ENCODE results near the gene HDAC11.
A peak's percentile ranks its signal among the peaks of the same experiment; 100 is the strongest.
"Not testable (repeated sequence)": the region's sequence is repeated elsewhere in the genome, so short reads cannot be mapped to it uniquely, and the experiment has no call there.

Gene HDAC11

DNA sequence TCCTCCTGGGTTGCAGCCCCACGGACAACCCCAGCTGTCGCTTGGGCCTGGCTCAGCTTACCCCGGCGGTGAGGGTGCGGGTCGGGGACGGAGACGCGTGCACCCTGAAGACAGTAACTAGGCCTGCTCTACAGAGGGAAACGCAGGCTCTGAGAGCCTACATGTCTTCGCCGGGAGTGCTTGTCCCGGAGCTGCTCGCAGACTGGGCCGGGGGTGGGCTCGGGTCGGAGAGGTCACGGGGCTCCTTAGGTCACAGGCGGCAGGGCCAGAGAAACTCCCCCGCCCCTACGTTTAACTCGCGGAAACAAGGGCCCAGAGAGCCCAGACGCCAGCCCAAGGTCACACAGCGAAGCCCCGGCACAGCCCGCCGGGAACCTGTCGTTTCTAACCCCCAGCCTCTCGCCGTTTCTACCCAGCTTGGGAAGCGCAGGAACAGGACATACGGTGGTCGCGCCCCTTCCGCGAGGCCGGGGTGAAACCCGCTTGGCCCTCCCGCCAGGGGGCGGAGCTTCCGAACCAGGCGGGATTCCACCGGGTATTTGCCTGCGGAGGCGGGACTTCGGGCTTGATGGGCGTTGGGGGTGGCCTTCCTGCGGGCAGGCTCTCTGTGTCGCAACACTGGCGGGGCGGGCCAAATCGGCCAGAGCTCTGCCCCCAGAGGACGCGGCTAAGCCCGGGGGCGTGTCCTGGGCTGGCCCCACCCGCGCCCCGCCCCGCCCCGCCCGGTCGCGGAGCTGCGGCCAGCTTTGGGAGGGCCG, at the start of gene HDAC11:
Gene HDAC11, plus strand, starts transcription at position 725 of the 758 bp plus-strand sequence. CDS start 42 bp downstream, outside the sequence.
- peak; percentile 98 for DNase-seq (ENCODE audit: low spot score)

DNA sequence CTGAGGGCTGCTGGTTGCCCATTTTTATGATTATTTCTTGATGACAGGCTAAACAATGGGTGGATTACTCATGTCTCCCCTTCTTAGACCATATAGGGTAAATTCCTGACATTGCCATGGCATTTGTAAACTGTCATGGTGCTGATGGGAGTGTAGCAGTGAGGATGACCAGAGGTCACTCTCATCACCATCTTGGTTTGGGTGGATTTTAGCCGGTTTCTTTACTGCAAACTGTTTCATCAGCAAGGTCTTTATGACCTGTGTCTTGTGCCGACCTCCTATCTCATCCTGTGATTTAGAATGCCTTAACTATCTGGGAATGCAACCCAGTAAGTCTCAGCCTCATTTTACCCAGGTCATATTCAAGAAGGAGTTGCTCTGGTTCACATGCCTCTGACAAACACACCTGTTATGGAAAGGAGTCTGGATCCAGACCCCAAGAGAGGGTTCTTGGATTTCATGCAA, 49.7 kb upstream of the HDAC11 start:
- DNase-seq (ENCODE audit: low spot score): not testable (repeated sequence)

- no peak for DNase-seq (ENCODE audit: low spot score)
Observed at GRCh38 chr3:13432093-13432492, 48.0 kb upstream of the HDAC11 start.

DNA sequence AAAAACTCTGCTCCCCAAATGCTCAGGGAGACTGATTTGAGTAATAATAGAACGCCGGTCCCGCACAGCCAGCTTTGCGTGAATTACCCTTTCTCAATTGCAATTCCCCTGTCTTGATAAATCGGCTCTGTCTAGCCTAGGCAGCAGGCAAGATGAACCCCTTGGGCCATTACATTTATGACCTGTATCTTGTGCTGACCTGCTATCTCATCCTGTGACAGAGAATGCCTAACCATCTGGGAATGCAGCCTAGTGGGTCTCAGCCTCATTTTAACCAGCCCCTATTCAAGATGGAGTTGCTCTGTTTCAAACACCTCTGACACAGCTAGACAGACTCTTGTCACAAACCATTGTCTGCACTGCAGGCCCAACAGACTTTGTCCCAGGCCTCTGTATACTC, 46.2 kb upstream of the HDAC11 start:
- no peak for DNase-seq (ENCODE audit: low spot score)

DNA sequence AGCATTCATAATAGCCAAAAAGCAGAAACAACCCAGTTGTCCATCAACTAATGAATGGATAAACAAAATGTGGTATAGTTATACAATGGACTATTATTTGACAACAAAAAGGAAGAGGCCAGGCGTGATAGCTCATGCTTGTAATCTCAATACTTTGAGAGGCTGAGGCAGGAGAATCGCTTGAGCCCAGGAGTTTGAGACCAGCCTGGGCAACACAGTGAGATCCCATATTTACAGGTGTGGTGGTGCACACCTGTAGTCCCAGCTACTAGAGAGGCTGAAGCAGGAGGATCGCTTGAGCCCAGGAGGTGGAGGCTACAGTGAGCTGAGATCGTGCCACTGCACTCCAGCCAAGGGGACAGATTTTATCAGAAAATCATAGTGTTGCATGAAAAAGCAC, 43.9 kb upstream of the HDAC11 start:
- not testable (repeated sequence) for DNase-seq (ENCODE audit: low spot score)

GRCh38 chr3:13440204-13440817, 39.8 kb upstream of the HDAC11 start:
- no peak for DNase-seq (ENCODE audit: low spot score)

- not testable (repeated sequence) for DNase-seq (ENCODE audit: low spot score)
Observed at GRCh38 chr3:13442882-13443281, 37.2 kb upstream of the HDAC11 start.

DNA sequence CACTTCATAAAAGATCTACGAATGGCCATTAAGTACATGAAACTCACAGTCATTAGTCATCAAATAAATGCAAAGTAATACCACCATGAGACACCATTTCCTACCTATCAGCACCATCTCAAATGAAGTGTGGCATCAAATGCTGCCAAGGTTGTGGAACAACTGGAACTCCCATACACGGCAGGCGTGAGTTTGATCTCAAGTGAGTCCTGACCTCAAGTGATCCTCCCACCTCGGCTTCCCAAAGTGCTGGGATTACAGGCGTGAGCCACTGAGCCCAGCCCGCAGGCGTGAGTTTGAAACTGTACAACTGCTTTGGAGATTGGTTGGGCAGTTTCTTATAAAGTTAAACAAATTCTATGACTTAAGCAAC, 28.8 kb upstream of the HDAC11 start:
- DNase-seq (ENCODE audit: low spot score): peak; percentile 1

- DNase-seq (ENCODE audit: low spot score): peak; percentile 62
Observed at GRCh38 chr3:13452490-13453335, 27.4 kb upstream of the HDAC11 start.

DNA sequence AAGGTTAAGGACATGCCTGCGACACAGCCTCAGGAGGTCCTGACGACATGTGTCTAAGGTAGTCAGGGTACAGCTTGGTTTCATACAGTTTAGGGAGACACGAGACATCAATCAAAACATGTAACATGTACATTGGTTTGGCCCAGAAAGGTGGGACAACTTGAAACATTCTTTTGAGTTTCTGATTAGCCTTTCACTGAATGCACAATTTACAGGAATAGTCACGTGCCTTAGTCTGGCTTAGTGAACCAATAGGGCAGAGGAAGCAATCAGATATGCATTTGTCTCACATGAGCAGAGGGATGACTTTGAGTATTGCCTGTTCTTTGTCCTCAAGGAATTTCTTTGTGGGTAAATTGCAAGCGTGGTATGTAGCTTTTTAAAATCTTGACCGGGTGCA, 24.5 kb upstream of the HDAC11 start:
- no peak for DNase-seq (ENCODE audit: low spot score)

DNA sequence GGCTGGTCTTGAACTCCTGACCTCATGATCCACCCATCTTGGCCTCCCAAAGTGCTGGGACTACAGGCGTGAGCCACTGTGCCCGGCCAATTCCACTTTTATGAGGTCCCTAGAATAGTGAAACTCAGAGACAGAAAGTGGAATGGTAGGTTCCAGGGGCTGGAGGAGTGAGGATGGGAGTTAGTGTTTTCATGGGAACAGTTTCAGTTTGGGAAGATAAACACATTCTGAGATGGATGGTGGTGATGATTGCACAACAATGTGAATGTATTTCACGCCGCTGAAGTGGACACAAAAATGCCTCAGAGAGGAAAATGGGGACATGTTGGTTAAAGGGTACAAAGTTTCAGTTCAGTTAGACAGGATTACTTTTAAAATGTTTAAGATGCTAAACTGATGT, 22.5 kb upstream of the HDAC11 start:
- DNase-seq (ENCODE audit: low spot score): no peak

- DNase-seq (ENCODE audit: low spot score): no peak
Observed at GRCh38 chr3:13459605-13460340, 20.3 kb upstream of the HDAC11 start.

- no peak for DNase-seq (ENCODE audit: low spot score)
Observed at GRCh38 chr3:13460341-13460736, 19.8 kb upstream of the HDAC11 start.

GRCh38 chr3:13461169-13462124, 18.7 kb upstream of the HDAC11 start:
- peak; percentile 83 for DNase-seq (ENCODE audit: low spot score)

DNA sequence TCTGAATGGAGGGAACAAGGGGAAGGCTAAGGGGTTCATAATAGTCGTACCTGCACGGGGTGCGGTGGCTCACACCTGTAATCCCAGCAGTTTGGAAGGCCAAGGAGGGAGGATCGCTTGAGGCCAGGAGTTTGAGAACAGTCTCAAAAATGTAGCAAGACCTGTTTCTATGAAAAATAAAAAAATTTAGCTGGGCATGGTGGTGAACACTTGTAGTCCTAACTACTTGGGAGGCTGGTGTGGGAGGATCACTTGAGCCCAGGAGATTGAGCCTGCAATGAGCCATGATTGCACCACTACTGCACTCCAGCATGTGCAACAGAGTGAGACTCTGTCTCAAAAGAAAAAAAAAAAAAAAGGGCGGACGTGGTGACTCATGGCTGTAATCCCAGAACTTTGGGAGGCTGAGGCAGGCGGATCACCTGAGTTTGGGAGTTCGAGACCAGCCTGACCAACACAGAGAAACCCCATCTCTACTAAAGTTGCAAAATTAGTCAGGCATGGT, 17.9 kb upstream of the HDAC11 start:
- DNase-seq (ENCODE audit: low spot score): no peak

DNA sequence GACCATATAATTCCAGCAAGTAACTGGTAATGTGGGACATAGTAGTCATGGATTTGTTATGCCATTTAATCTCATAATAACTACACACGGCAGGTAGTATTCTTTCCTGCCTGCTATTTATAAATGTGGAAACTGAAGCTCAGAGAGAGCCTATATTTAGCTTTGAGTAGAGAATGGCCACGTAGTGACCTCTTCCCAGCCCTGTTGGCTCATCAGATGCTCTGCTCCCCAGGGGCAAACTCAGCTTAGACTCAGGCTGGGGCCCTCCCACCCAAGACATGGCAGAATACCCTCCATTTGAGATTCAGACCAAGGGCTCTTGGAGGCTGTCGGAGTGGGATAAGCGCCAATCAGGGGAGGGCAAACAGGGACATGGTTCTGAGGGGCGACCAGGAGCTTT, 17.3 kb upstream of the HDAC11 start:
- no peak for DNase-seq (ENCODE audit: low spot score)

DNA sequence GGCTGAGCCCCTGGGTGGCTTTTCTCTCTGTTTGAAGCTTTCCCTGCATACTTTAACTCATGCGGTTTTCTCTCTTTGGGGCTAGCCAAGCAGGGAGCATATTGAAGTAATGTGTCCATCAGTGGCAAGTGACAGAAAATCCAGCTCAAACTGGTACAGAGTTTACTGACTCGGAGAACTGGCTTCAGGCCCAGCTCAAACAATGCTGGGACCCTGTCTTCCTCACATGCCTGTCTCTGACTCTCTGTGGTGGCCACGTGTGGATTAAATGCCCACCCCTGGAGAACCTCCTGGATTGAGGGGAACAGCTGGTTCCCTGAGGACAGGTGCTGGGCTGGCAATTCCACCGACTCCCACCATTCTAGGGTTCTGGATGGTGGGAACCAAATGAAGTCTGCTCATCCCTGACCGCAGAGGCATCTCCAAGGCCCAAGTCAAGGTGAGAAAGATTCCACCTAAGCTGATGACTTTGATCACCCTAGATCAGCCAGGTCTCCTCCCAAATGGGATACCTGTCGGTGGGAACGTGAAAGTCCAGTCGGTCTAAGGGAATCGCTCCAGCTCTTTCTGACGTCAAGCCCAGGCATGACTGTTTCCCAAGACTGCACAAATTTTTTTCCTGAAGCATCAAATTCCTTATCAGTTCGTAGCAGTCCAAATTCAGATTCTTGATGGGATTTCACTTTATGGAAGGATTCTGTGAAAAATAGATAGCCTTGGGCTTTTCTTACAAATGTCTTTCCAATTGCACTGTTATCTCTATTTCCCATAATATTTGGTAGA, 16.3 kb upstream of the HDAC11 start:
- no peak for DNase-seq (ENCODE audit: low spot score)

- DNase-seq (ENCODE audit: low spot score): no peak
Observed at GRCh38 chr3:13465236-13465873, 14.8 kb upstream of the HDAC11 start.

- no peak for DNase-seq (ENCODE audit: low spot score)
Observed at GRCh38 chr3:13466781-13467180, 13.3 kb upstream of the HDAC11 start.

All from activated CD4-positive, alpha-beta T cell treated with anti-CD3 and anti-CD28 coated beads, Interleukin-2, Interleukin-4, amounts not matched to agents 100 ng/mL and 50 ng/mL, durations not matched to agents 16 hours and 8 hours (primary cell).